GM23338 (cell line): Measurements from ENCODE around the gene PRRX1. TPM values are rescaled to one million over a fixed set of nuclear protein-coding genes. Genes with fewer than 3 reads are reported as not detected.

Experiments used
- JUNB ChIP-seq: IDR thresholded peaks from one replicate; pipeline ENCODE4 v1.6.1; 2016; ENCODE audit warnings: antibody characterized with exemption; ENCODE audit not compliant: unreplicated experiment
- ZNF331 ChIP-seq: fragments of 250-450 bp; sonication (Bioruptor Pico); IDR thresholded peaks from 2 replicates; pipeline ENCODE4 v1.5.0; 2020; ENCODE audit warnings: low read depth, mild to moderate bottlenecking, moderate library complexity
- polyA plus RNA-seq: library from polyadenylated mRNA; unstranded; fragments of >200 nt; fragmentation: Nextera tagmentation; extraction: Ambion mirVana; gene quantifications from 2 replicates; pipeline ENCODE4 v1.2.1, GENCODE V29; 2016
- total RNA-seq: library from RNA; depleted of rRNA; stranded (reverse); fragments of >200 nt; shearing (Covaris generic); gene quantifications from 2 replicates; pipeline ENCODE4 v1.2.3, GENCODE V29; 2014
- TF ChIP-seq, protein P1 (sequence below): fragments of 250-450 bp; sonication (Bioruptor Pico); IDR thresholded peaks from 2 replicates; pipeline ENCODE4 v1.5.0; 2020; ENCODE audit warnings: mild to moderate bottlenecking, moderate library complexity
- TF ChIP-seq, protein P2 (sequence below): IDR thresholded peaks from one replicate; pipeline ENCODE4 v1.6.1; 2018; ENCODE audit warnings: antibody characterized with exemption; ENCODE audit not compliant: unreplicated experiment
- TF ChIP-seq, protein P3 (sequence below): IDR thresholded peaks from 2 replicates; pipeline ENCODE4 v1.6.1; 2016; ENCODE audit warnings: antibody characterized with exemption

The PRRX1 gene
- total and polyA plus RNA-seq, 2 experiments from 2014 or later, result 0.58 TPM; not detected in 1

DNA sequence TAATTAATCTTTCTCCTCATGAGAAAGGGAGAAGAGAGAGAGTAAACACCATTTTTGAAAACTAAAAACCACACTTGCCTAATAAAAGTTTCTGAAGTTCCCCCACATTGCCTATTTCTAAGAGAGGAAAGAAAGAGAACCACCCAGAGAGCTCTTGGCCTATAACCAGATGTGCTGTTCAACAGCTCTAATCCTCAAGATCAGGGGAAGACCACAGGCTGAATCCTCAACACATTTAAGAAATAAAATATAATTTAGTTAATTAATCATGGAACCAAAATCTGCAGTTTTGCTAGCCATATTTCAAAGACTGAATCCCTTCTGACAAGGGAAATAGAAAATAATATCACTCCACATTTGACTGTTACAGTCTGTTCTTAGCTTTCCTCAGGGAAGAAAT lies 11.9 kb downstream of the PRRX1 start (continued):
- TF ChIP-seq, protein P1, sequence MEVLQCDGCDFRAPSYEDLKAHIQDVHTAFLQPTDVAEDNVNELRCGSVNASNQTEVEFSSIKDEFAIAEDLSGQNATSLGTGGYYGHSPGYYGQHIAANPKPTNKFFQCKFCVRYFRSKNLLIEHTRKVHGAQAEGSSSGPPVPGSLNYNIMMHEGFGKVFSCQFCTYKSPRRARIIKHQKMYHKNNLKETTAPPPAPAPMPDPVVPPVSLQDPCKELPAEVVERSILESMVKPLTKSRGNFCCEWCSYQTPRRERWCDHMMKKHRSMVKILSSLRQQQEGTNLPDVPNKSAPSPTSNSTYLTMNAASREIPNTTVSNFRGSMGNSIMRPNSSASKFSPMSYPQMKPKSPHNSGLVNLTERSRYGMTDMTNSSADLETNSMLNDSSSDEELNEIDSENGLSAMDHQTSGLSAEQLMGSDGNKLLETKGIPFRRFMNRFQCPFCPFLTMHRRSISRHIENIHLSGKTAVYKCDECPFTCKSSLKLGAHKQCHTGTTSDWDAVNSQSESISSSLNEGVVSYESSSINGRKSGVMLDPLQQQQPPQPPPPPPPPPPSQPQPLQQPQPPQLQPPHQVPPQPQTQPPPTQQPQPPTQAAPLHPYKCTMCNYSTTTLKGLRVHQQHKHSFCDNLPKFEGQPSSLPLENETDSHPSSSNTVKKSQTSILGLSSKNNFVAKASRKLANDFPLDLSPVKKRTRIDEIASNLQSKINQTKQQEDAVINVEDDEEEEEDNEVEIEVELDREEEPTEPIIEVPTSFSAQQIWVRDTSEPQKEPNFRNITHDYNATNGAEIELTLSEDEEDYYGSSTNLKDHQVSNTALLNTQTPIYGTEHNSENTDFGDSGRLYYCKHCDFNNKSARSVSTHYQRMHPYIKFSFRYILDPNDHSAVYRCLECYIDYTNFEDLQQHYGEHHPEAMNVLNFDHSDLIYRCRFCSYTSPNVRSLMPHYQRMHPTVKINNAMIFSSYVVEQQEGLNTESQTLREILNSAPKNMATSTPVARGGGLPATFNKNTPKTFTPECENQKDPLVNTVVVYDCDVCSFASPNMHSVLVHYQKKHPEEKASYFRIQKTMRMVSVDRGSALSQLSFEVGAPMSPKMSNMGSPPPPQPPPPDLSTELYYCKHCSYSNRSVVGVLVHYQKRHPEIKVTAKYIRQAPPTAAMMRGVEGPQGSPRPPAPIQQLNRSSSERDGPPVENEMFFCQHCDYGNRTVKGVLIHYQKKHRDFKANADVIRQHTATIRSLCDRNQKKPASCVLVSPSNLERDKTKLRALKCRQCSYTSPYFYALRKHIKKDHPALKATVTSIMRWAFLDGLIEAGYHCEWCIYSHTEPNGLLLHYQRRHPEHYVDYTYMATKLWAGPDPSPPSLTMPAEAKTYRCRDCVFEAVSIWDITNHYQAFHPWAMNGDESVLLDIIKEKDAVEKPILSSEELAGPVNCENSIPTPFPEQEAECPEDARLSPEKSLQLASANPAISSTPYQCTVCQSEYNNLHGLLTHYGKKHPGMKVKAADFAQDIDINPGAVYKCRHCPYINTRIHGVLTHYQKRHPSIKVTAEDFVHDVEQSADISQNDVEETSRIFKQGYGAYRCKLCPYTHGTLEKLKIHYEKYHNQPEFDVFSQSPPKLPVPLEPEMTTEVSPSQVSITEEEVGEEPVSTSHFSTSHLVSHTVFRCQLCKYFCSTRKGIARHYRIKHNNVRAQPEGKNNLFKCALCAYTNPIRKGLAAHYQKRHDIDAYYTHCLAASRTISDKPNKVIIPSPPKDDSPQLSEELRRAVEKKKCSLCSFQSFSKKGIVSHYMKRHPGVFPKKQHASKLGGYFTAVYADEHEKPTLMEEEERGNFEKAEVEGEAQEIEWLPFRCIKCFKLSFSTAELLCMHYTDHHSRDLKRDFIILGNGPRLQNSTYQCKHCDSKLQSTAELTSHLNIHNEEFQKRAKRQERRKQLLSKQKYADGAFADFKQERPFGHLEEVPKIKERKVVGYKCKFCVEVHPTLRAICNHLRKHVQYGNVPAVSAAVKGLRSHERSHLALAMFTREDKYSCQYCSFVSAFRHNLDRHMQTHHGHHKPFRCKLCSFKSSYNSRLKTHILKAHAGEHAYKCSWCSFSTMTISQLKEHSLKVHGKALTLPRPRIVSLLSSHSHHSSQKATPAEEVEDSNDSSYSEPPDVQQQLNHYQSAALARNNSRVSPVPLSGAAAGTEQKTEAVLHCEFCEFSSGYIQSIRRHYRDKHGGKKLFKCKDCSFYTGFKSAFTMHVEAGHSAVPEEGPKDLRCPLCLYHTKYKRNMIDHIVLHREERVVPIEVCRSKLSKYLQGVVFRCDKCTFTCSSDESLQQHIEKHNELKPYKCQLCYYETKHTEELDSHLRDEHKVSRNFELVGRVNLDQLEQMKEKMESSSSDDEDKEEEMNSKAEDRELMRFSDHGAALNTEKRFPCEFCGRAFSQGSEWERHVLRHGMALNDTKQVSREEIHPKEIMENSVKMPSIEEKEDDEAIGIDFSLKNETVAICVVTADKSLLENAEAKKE, result no peak
- TF ChIP-seq, protein P2, sequence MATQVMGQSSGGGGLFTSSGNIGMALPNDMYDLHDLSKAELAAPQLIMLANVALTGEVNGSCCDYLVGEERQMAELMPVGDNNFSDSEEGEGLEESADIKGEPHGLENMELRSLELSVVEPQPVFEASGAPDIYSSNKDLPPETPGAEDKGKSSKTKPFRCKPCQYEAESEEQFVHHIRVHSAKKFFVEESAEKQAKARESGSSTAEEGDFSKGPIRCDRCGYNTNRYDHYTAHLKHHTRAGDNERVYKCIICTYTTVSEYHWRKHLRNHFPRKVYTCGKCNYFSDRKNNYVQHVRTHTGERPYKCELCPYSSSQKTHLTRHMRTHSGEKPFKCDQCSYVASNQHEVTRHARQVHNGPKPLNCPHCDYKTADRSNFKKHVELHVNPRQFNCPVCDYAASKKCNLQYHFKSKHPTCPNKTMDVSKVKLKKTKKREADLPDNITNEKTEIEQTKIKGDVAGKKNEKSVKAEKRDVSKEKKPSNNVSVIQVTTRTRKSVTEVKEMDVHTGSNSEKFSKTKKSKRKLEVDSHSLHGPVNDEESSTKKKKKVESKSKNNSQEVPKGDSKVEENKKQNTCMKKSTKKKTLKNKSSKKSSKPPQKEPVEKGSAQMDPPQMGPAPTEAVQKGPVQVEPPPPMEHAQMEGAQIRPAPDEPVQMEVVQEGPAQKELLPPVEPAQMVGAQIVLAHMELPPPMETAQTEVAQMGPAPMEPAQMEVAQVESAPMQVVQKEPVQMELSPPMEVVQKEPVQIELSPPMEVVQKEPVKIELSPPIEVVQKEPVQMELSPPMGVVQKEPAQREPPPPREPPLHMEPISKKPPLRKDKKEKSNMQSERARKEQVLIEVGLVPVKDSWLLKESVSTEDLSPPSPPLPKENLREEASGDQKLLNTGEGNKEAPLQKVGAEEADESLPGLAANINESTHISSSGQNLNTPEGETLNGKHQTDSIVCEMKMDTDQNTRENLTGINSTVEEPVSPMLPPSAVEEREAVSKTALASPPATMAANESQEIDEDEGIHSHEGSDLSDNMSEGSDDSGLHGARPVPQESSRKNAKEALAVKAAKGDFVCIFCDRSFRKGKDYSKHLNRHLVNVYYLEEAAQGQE, result no peak
- TF ChIP-seq JUNB (no peak), ZNF331 (CRISPR knock-in tag) (no peak)
- TF ChIP-seq, protein P3, sequence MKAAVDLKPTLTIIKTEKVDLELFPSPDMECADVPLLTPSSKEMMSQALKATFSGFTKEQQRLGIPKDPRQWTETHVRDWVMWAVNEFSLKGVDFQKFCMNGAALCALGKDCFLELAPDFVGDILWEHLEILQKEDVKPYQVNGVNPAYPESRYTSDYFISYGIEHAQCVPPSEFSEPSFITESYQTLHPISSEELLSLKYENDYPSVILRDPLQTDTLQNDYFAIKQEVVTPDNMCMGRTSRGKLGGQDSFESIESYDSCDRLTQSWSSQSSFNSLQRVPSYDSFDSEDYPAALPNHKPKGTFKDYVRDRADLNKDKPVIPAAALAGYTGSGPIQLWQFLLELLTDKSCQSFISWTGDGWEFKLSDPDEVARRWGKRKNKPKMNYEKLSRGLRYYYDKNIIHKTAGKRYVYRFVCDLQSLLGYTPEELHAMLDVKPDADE, result no peak
